ENCODE data around the gene POLG.

DNA sequence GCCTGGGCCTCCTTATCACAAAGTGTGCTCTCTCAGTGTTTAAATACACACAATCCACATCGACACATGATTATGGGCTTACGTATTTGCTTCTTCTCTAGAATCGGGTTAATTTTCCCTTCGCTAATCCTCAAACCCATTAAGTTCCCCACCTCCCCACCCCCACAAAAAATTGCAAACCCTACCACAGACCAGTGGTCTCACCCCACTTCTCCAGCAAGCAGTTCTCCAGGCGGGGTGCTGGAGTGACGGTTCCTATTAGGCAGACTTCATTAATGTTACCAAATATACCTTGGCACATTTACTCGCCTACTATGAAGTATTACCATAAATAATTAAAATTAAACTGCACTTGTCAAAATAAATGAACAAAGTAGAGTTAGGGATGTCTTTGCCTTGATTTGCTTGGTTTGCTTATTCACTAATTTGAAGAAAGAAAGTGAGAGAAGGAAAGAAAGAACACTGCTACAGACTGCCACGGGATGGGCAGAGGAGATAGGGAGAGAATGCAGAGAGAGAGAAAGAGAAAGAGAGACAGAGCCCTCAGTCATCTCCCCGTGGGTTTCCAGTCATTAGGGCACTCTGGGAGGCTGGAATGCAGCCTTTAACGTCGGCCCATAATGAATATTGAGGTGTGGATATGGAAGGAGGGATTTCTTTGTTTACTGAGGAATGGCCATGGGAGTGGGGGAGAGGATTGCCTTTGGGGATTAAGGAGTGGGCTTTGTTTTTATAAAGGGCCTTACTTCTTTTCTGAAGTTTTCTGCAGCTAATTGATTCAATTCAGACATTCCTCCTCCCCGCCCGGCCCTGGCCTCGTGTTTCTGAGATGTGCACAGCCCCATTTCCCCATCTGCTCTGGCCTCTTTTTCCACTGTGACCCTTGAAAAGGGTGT lies 39.7 kb upstream of the POLG start:
- no peak for TF ChIP-seq POLR2AphosphoS5 (IDR thresholded peaks at IDR 0.05; ENCODE audit: low read depth)
- TF ChIP-seq, protein P1, sequence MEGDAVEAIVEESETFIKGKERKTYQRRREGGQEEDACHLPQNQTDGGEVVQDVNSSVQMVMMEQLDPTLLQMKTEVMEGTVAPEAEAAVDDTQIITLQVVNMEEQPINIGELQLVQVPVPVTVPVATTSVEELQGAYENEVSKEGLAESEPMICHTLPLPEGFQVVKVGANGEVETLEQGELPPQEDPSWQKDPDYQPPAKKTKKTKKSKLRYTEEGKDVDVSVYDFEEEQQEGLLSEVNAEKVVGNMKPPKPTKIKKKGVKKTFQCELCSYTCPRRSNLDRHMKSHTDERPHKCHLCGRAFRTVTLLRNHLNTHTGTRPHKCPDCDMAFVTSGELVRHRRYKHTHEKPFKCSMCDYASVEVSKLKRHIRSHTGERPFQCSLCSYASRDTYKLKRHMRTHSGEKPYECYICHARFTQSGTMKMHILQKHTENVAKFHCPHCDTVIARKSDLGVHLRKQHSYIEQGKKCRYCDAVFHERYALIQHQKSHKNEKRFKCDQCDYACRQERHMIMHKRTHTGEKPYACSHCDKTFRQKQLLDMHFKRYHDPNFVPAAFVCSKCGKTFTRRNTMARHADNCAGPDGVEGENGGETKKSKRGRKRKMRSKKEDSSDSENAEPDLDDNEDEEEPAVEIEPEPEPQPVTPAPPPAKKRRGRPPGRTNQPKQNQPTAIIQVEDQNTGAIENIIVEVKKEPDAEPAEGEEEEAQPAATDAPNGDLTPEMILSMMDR (conservative IDR thresholded peaks at IDR 0.05; ENCODE audit: low read depth in 2 of 2) = no peak
- TF ChIP-seq, protein P2, sequence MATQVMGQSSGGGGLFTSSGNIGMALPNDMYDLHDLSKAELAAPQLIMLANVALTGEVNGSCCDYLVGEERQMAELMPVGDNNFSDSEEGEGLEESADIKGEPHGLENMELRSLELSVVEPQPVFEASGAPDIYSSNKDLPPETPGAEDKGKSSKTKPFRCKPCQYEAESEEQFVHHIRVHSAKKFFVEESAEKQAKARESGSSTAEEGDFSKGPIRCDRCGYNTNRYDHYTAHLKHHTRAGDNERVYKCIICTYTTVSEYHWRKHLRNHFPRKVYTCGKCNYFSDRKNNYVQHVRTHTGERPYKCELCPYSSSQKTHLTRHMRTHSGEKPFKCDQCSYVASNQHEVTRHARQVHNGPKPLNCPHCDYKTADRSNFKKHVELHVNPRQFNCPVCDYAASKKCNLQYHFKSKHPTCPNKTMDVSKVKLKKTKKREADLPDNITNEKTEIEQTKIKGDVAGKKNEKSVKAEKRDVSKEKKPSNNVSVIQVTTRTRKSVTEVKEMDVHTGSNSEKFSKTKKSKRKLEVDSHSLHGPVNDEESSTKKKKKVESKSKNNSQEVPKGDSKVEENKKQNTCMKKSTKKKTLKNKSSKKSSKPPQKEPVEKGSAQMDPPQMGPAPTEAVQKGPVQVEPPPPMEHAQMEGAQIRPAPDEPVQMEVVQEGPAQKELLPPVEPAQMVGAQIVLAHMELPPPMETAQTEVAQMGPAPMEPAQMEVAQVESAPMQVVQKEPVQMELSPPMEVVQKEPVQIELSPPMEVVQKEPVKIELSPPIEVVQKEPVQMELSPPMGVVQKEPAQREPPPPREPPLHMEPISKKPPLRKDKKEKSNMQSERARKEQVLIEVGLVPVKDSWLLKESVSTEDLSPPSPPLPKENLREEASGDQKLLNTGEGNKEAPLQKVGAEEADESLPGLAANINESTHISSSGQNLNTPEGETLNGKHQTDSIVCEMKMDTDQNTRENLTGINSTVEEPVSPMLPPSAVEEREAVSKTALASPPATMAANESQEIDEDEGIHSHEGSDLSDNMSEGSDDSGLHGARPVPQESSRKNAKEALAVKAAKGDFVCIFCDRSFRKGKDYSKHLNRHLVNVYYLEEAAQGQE (IDR thresholded peaks at IDR 0.05; ENCODE audit: unreplicated experiment) = no peak

All from GM23338 (cell line).